Endothelial cell of umbilical vein (primary cell): Measurements from ENCODE around the gene ARHGAP27. TPM values are rescaled to one million over a fixed set of nuclear protein-coding genes. Genes with fewer than 3 reads are reported as not detected.
A peak's percentile ranks its signal among the peaks of the same experiment; 100 is the strongest.

Source experiments
- BruUV-seq: library from RNA; stranded (reverse); fragments of 400-500 nt; replicated peaks from 2 replicates; lab custom pipeline; 2021; lab: Mats Ljungman, UMichigan
- CTCF ChIA-PET: fragments of 300-600, 350-600 bp; sonication (Branson Sonifier 250); formaldehyde crosslinking; loops from one replicate; lab custom pipeline; 2021; ENCODE audit warnings: antibody characterized with exemption, inconsistent platforms; lab: Charles Lee
- POLR2A ChIA-PET: fragments of 300-600, 350-600 bp; sonication (Branson Sonifier 250); formaldehyde crosslinking; loops from one replicate; lab custom pipeline; 2021; ENCODE audit warnings: antibody characterized with exemption, inconsistent platforms; lab: Charles Lee
- DNase-seq: peaks from one replicate; pipeline ENCODE4 v3.0.0-alpha.2; 2011; ENCODE audit warnings: low read depth, low spot score
- FAIRE-seq: peaks from 2 replicates; lab custom pipeline; 2011; peaks lifted over from hg19 to GRCh38; lab: Jason Lieb, UNC
- H2AFZ ChIP-seq: 2 replicates; pipeline ENCODE4 v1.6.0; 2012; ENCODE audit warnings: low read depth, low read length, control low read depth, inconsistent platforms
- H3K27ac ChIP-seq: 2 replicates; pipeline ENCODE4 v1.5.1; 2011; ENCODE audit warnings: low read depth, mild to moderate bottlenecking, control low read depth, low read length, moderate library complexity; ENCODE audit not compliant: insufficient read depth
- H3K27me3 ChIP-seq, 2 experiments: 2 replicates each; pipeline versions ENCODE4 v1.6.0 to v1.6.1; 2011; ENCODE audit warnings: low read length in 2 of 2, mixed read lengths in 1 of 2; ENCODE audit not compliant: control insufficient read depth in 2 of 2, insufficient read depth in 2 of 2
- H3K36me3 ChIP-seq, 2 experiments: 2 replicates in 1 of 2; 3 replicates in 1 of 2; pipeline ENCODE4 v1.5.1; 2011; ENCODE audit warnings: low read length in 2 of 2, mild to moderate bottlenecking in 1 of 2, moderate library complexity in 1 of 2; ENCODE audit not compliant: control insufficient read depth in 2 of 2, insufficient read depth in 2 of 2; ENCODE audit errors: extremely low read depth in 1 of 2
- H3K4me1 ChIP-seq: 3 replicates; pipeline ENCODE4 v1.5.1; 2011; ENCODE audit warnings: mild to moderate bottlenecking, low read length; ENCODE audit not compliant: control insufficient read depth, insufficient read depth; ENCODE audit errors: extremely low read depth
- H3K4me2 ChIP-seq: 2 replicates; pipeline ENCODE4 v1.6.1; 2011; ENCODE audit warnings: low read length, control low read depth, mixed read lengths; ENCODE audit not compliant: insufficient read depth
- H3K4me3 ChIP-seq, 3 experiments: fragments of 200-600 bp in 1 of 3; sonication (generic), shearing (Covaris generic) in 1 of 3; replicated peaks in 1 of 3; 2 replicates each; pipeline ENCODE4 v1.5.1; 2011 to 2016; ENCODE audit warnings: control low read depth in 3 of 3, low read length in 3 of 3, mild to moderate bottlenecking in 2 of 3, inconsistent platforms in 1 of 3, low read depth in 1 of 3, moderate library complexity in 1 of 3; ENCODE audit not compliant: insufficient read depth in 1 of 3
- H3K79me2 ChIP-seq: 2 replicates; pipeline ENCODE4 v1.6.0; 2012; ENCODE audit warnings: low read length, inconsistent platforms; ENCODE audit not compliant: control insufficient read depth, insufficient read depth
- H3K9ac ChIP-seq: replicated peaks from 2 replicates; pipeline ENCODE3; 2011; ENCODE audit warnings: low read length, control low read depth; ENCODE audit not compliant: insufficient read depth; ENCODE audit errors: extremely low read depth
- H3K9me1 ChIP-seq: replicated peaks from 3 replicates; pipeline ENCODE4 v1.6.0; 2011; ENCODE audit warnings: mild to moderate bottlenecking, low read length; ENCODE audit not compliant: control insufficient read depth, insufficient read depth; ENCODE audit errors: extremely low read depth
- H3K9me3 ChIP-seq: replicated peaks from 2 replicates; pipeline ENCODE4 v1.5.1; 2012; ENCODE audit warnings: low read length, inconsistent platforms; ENCODE audit not compliant: control insufficient read depth, insufficient read depth
- H4K20me1 ChIP-seq: replicated peaks from 2 replicates; pipeline ENCODE3; 2011; ENCODE audit warnings: mild to moderate bottlenecking, low read length; ENCODE audit not compliant: control insufficient read depth, insufficient read depth; ENCODE audit errors: extremely low read depth
- EZH2 ChIP-seq: IDR thresholded peaks from 2 replicates; pipeline ENCODE4 v1.6.1; 2012; ENCODE audit warnings: borderline replicate concordance, low read depth, mild to moderate bottlenecking, moderate library complexity, low read length, inconsistent platforms; ENCODE audit not compliant: severe bottlenecking
- FOS ChIP-seq: IDR thresholded peaks from 2 replicates; pipeline ENCODE4 v1.6.1; 2011; ENCODE audit warnings: mild to moderate bottlenecking, low read length, moderate library complexity, borderline replicate concordance; ENCODE audit not compliant: insufficient read depth
- GATA2 ChIP-seq: IDR thresholded peaks from 2 replicates; pipeline ENCODE4 v1.7.0; 2011; ENCODE audit warnings: low read depth, mild to moderate bottlenecking, moderate library complexity, mixed read lengths, low read length; ENCODE audit not compliant: insufficient read length, insufficient read depth
- JUN ChIP-seq: IDR thresholded peaks from 2 replicates; pipeline ENCODE4 v1.6.1; 2011; ENCODE audit warnings: borderline replicate concordance, low read depth; ENCODE audit not compliant: insufficient read length, insufficient read depth
- POLR2A ChIP-seq: IDR thresholded peaks from 2 replicates; pipeline ENCODE4 v1.6.1; 2012; ENCODE audit warnings: low read depth, mild to moderate bottlenecking, control low read depth, low read length
- POLR2AphosphoS5 ChIP-seq: IDR thresholded peaks from 2 replicates; pipeline ENCODE4 v1.6.1; 2012; ENCODE audit warnings: low read depth, mild to moderate bottlenecking, control low read depth, low read length, moderate library complexity; ENCODE audit not compliant: insufficient read depth
- dilution Hi-C: fragments of 300-500 bp; cut with MboI; formaldehyde crosslinking; loops from one replicate; pipeline ENCODE4 v1.15.0; 2019; ENCODE audit warnings: low sequenced_read_pairs; ENCODE audit not compliant: extremely low pct_ligation_motif_present
- intact Hi-C: fragments of 100-400 bp; cut with micrococcal nuclease; formaldehyde crosslinking; loops from one replicate; pipeline ENCODE4 v1.10.0; 2022
- polyA plus RNA-seq, 4 experiments: library from polyadenylated mRNA; depleted of rRNA in 3 of 4; stranded (reverse) in 3 of 4; unstranded in 1 of 4; fragments of >200 nt; gene quantifications; 2 replicates each; pipeline versions ENCODE4 v1.2.1 to v1.2.3, GENCODE V29; 2011 to 2012; ENCODE audit warnings: missing spikeins in 1 of 4
- total RNA-seq: library from RNA; stranded (reverse); gene quantifications from 2 replicates; pipeline ENCODE4 v1.2.3, GENCODE V29; 2021
- TF ChIP-seq, protein P1 (sequence below): IDR thresholded peaks from 2 replicates; pipeline ENCODE4 v1.6.1; 2011; ENCODE audit not compliant: insufficient read depth, insufficient read length

Gene ARHGAP27
- total and polyA plus RNA-seq, 2 donors (not counting 3 experiments of a cell fraction or from before 2014, with no cell fraction given) = 21.0 to 47.0 TPM

DNA sequence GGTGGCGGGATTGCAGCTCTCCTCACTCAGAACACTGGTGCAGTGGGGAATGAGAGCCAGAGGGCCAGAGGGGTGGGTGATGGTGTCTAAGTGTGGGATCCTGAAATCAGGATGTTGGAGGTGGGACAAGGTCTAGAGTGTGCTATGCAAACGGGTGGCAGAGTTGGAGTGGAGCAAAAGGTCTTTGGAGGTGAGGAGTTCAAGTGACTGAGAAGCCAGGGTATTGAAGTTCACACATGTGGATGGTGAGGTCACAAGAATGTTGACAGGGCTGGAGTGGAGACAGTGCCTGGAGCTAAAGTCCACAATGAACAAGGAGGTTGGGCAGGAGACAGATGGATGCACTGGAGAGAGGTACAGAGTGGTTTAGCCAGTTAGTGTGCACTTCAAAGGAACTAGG lies 77.6 kb downstream of the ARHGAP27 start:
- CTCF ChIA-PET = interaction anchor here (1.2 kb wide), 1 partner anchor 9 kb away, joined by 3 read pairs; no protein-coding TSS in a partner anchor
- H3K4me3 ChIP-seq = no peak overlapping the region
- dilution Hi-C loops (no loop called here), intact Hi-C loops (no loop called here)
- no peaks in the 10 kb centered on the region for H3K36me3 ChIP-seq
- no peak overlapping the region for H3K27ac ChIP-seq
- H2AFZ ChIP-seq = no peak overlapping the region
- POLR2A ChIA-PET = interaction anchor here (1.0 kb wide), 1 partner anchor 9 kb away, joined by 3 read pairs; no protein-coding TSS in a partner anchor
- BruUV-seq = no TSS peak
- H3K79me2 ChIP-seq = no peaks in the 10 kb centered on the region
- H3K9me3 ChIP-seq = no peaks in the 10 kb centered on the region
- FAIRE-seq = no peak
- no peaks in the 10 kb centered on the region for H3K4me1 ChIP-seq
- no peak overlapping the region for H3K4me2 ChIP-seq
- TF ChIP-seq JUN (no peak), GATA2 (no peak), POLR2A (no peak), FOS (no peak), POLR2AphosphoS5 (no peak), EZH2 (no peak)
- TF ChIP-seq, protein P1, sequence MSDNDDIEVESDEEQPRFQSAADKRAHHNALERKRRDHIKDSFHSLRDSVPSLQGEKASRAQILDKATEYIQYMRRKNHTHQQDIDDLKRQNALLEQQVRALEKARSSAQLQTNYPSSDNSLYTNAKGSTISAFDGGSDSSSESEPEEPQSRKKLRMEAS = no peak
- DNase-seq = no peak
- peaks cover 2 to 3% of the 10 kb centered on the region in 2 experiments for H3K27me3 ChIP-seq
- no peaks in the 10 kb centered on the region for H4K20me1 ChIP-seq
- no peak overlapping the region for H3K9ac ChIP-seq
- H3K9me1 ChIP-seq = no peaks in the 10 kb centered on the region

DNA sequence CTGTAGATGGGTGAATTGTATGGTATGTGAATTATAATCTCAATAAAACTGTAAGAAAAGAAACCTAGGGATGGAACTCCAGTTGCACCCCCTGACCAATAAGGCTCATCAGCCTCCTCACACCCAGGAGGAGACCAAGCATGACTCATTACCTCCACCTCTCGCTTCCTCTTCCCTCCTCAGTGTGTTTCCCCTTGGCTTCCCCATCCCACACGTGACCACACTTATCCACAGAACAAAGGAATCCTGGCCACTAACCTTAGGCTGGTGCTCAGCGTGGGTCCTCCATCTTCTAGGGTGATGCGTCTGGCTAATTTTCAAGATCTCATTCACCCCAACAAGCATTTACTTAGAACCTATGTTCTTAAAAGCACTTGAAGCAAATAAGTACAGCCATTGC lies 79.6 kb downstream of the ARHGAP27 start:
- POLR2A ChIA-PET = no interaction called here
- no TSS peak for BruUV-seq

More for the DNA sequence above, 79.6 kb downstream of the ARHGAP27 start:
- Histone ChIP-seq H3K36me3 (no peaks in the 10 kb centered on the region), H3K4me3 (no peak overlapping the region), H4K20me1 (no peaks in the 10 kb centered on the region), H3K9me1 (no peaks in the 10 kb centered on the region), H3K79me2 (no peaks in the 10 kb centered on the region), H3K27me3 (peaks cover 2 to 3% of the 10 kb centered on the region in 2 experiments), H3K27ac (no peak overlapping the region), H3K4me2 (no peak overlapping the region), H3K4me1 (no peaks in the 10 kb centered on the region), H3K9ac (no peak overlapping the region), H2AFZ (peak overlapping the region; percentile 14), H3K9me3 (no peaks in the 10 kb centered on the region)
- intact Hi-C loops (no loop called here), dilution Hi-C loops (no loop called here)
- TF ChIP-seq, protein P1 = peak; percentile 13
- TF ChIP-seq EZH2 (no peak), FOS (peak; percentile 10), JUN (peak; percentile 28)
- FAIRE-seq = no peak
- no peak for DNase-seq
- CTCF ChIA-PET = no interaction called here
